Ishikawa (cell line): Measurements from ENCODE around the gene EPHB1.

Source experiments
- CEBPB ChIP-seq: IDR thresholded peaks from 2 replicates; pipeline ENCODE4 v1.6.1; 2012
- CREB1 ChIP-seq: IDR thresholded peaks from 2 replicates; pipeline ENCODE4 v1.6.1; 2012; ENCODE audit warnings: low read depth
- EGR1 ChIP-seq: IDR thresholded peaks from 2 replicates; pipeline ENCODE4 v1.6.1; 2012
- EP300 ChIP-seq: IDR thresholded peaks from 2 replicates; pipeline ENCODE4 v1.6.1; 2012; ENCODE audit warnings: borderline replicate concordance
- FOXM1 ChIP-seq: IDR thresholded peaks from 2 replicates; pipeline ENCODE4 v1.6.1; 2012; ENCODE audit warnings: low read depth, borderline replicate concordance
- MAX ChIP-seq: IDR thresholded peaks from 2 replicates; pipeline ENCODE4 v1.6.1; 2012
- NFIC ChIP-seq: IDR thresholded peaks from 2 replicates; pipeline ENCODE4 v1.6.1; 2012
- RAD21 ChIP-seq: IDR thresholded peaks from 2 replicates; pipeline ENCODE4 v1.6.1; 2012; ENCODE audit warnings: low read depth
- REST ChIP-seq: IDR thresholded peaks from 2 replicates; pipeline ENCODE4 v1.6.1; 2012; ENCODE audit warnings: low read depth, mild to moderate bottlenecking
- TAF1 ChIP-seq: IDR thresholded peaks from 2 replicates; pipeline ENCODE4 v1.6.1; 2012; ENCODE audit warnings: low read depth, mild to moderate bottlenecking
- TCF12 ChIP-seq: IDR thresholded peaks from 2 replicates; pipeline ENCODE4 v1.6.1; 2012; ENCODE audit warnings: low read depth
- TEAD4 ChIP-seq: IDR thresholded peaks from 2 replicates; pipeline ENCODE4 v1.6.1; 2012
- USF1 ChIP-seq: IDR thresholded peaks from 2 replicates; pipeline ENCODE4 v1.6.1; 2012
- YY1 ChIP-seq: IDR thresholded peaks from 2 replicates; pipeline ENCODE4 v1.6.1; 2012; ENCODE audit warnings: low read depth
- ZBTB7A ChIP-seq: IDR thresholded peaks from 2 replicates; pipeline ENCODE4 v1.6.1; 2012; ENCODE audit warnings: low read depth

The EPHB1 gene

GRCh38 chr3:135243616-135244015 is 448.6 kb downstream of the EPHB1 start:
- TF ChIP-seq CREB1 (no peak), REST (no peak), TEAD4 (no peak), TCF12 (no peak), USF1 (no peak), TAF1 (no peak), NFIC (no peak), CEBPB (no peak), YY1 (no peak)

- TF ChIP-seq MAX (no peak), TCF12 (no peak), ZBTB7A (no peak), CEBPB (no peak), YY1 (no peak), EP300 (no peak)
Measured at GRCh38 chr3:135246027-135246426, 451.0 kb downstream of the EPHB1 start.

GRCh38 chr3:135248213-135248612 is 453.2 kb downstream of the EPHB1 start:
- TF ChIP-seq NFIC (no peak), MAX (no peak), USF1 (no peak), ZBTB7A (no peak), TCF12 (no peak), RAD21 (no peak), YY1 (no peak), CREB1 (no peak), REST (no peak), FOXM1 (no peak)

- no peak for TF ChIP-seq USF1
- no peak for TF ChIP-seq ZBTB7A
- no peak for TF ChIP-seq CREB1
Measured at GRCh38 chr3:135249186-135249585, 454.1 kb downstream of the EPHB1 start.

- TF ChIP-seq EGR1: no peak
- TF ChIP-seq CEBPB: no peak
- no peak for TF ChIP-seq YY1
- no peak for TF ChIP-seq CREB1
- no peak for TF ChIP-seq USF1
- TF ChIP-seq MAX: no peak
- TF ChIP-seq EP300: no peak
- no peak for TF ChIP-seq FOXM1
- no peak for TF ChIP-seq ZBTB7A
- TF ChIP-seq TAF1: no peak
- TF ChIP-seq REST: no peak
- no peak for TF ChIP-seq NFIC
- TF ChIP-seq TCF12: no peak
- TF ChIP-seq TEAD4: no peak
- no peak for TF ChIP-seq RAD21
Measured at GRCh38 chr3:135258916-135259315, 463.9 kb downstream of the EPHB1 start.
